ENCODE measurements around the gene AP3D1.

Gene AP3D1

DNA sequence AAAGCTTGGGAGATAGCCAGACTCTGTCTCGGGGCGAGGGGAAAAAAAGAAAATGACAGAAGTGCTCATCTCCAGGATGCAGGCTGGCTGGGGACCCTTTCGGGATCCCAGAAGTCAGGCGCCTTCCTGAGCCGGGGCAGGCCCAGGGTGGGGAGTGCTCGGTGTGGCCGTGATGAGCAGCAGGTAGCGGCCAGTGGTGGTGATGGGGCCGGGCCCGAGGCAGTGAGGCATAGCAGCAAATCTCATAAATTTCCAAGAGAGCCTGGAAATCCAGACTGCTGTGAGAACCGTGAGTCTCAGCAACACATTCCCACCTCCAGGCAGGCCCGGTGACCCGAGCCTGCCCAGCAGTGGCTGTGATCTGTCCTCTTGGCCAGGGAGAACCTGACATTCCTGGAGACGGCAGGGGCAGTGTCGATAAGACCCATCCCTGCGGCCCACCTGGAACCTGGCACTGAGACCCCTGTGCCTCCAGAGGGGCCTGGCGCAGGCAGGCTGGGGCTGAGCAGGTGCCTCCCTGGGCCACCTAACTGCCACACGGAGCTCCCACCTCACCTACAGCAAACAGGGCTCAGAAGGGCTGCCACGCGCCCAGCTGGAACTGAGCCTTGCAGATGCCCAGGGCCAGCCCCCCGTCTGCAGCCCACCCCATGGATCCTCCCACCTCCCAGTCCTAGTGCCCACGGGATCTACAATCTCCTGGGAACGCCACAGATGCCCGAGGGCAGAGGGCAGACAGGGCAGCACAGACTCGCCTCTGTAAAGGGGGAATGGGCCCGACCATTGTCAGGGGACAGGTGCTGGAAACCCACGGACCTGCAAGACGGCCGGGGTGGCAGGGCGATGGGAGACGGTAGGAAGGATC is 31.2 kb downstream of the AP3D1 start:
- intact Hi-C loops (cut with micrococcal nuclease): no loop called here
- H3K4me1 Mint-ChIP-seq (ENCODE audit: low read depth): no peaks in the 10 kb centered on the region
- no peaks in the 10 kb centered on the region for H3K9me3 Mint-ChIP-seq
- H3K36me3 Mint-ChIP-seq (ENCODE audit: low read depth): peaks cover 100% of the 10 kb centered on the region
- H3K27ac Mint-ChIP-seq: no peak overlapping the region
- no peak overlapping the region for H3K4me3 Mint-ChIP-seq
- H3K27me3 Mint-ChIP-seq: no peaks in the 10 kb centered on the region

DNA sequence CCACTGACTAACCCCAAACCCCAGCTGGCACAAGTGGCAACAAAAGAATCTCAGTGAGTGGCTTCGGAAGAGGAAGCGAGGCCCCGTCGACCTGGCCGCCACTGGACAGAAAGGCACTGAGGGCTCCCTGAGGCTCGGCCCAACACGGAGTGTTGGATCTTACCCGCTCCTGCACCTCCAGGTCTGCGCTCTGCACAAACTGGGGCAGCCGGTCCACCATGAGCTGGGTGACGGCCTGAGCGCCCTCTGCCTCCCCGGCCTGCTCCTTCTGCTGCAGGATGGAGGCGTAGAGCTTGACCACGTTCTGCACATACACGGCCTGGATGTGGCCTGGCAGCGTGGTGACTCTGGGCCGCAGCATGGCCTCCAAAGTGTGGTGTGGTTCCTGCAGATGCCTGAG is 32.9 kb downstream of the AP3D1 start:
- Mint-ChIP-seq H3K9me3 (no peaks in the 10 kb centered on the region), H3K27ac (no peak overlapping the region), H3K4me1 (ENCODE audit: low read depth) (no peaks in the 10 kb centered on the region), H3K36me3 (ENCODE audit: low read depth) (peaks cover 100% of the 10 kb centered on the region), H3K4me3 (no peak overlapping the region), H3K27me3 (no peaks in the 10 kb centered on the region)
- intact Hi-C loops (cut with micrococcal nuclease): no loop called here

DNA sequence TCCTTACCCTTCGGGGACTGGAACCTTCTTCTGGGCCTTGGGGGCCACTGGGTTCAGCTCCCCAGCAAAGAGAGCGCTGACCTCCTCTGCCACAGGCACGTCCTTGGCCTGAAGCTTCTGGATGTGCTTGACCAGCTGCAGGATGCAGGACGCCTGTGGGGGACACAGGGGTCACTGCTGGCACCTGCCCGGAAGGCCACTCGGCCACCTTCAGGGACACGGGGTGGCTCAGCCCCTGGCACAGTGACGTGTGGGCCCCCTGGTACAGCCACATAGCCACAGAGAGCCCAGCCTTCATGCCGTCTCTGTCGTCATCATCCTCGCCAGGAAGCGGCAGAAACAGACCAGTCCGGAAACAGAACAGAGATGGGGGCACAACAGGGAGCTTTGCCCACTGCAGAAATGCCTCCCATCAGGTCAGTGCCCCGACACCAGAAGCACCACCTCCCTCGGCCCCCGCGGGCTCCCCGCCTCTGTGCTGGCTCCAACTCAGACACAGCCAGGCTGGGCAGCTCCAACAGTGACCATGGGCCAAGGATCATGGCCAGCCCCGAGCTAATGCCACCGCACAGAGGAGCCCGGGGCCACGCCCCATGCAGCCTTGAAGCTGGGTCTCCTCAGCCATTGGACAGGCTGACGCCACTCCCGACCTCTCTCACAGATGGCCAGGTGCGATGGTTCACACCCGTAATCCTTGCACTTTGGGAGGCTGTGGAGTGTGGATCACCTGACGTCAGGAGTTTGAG is 34.0 kb downstream of the AP3D1 start:
- no peaks in the 10 kb centered on the region for H3K4me1 Mint-ChIP-seq (ENCODE audit: low read depth)
- H3K9me3 Mint-ChIP-seq: no peaks in the 10 kb centered on the region
- H3K27ac Mint-ChIP-seq: no peak overlapping the region
- intact Hi-C loops (cut with micrococcal nuclease): no loop called here
- H3K27me3 Mint-ChIP-seq: no peaks in the 10 kb centered on the region
- H3K36me3 Mint-ChIP-seq (ENCODE audit: low read depth): peaks cover 100% of the 10 kb centered on the region
- H3K4me3 Mint-ChIP-seq: no peak overlapping the region

DNA sequence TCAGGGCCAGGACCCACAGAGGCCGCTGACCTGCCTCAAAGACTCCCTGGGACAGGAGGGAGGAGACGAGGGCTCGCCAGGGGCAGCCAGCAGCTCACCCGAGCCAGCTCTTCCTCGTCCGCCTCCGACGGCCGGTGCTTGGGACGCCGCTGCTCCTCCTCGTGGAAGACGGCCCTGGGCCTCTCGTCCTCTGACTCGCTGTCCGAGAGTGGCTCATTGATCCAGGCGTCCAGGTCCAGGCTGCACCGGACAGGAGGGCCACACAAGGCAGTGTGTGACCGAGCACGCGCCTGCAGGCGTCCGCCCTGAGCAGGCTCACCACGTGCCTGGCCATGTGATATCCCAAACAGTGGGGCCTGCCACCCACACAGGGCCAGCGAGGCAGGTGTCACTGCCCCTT is 34.9 kb downstream of the AP3D1 start:
- no peak overlapping the region for H3K27ac Mint-ChIP-seq
- H3K4me1 Mint-ChIP-seq (ENCODE audit: low read depth): no peaks in the 10 kb centered on the region
- peaks cover 100% of the 10 kb centered on the region for H3K36me3 Mint-ChIP-seq (ENCODE audit: low read depth)
- H3K27me3 Mint-ChIP-seq: no peaks in the 10 kb centered on the region
- intact Hi-C loops (cut with micrococcal nuclease): no loop called here
- no peaks in the 10 kb centered on the region for H3K9me3 Mint-ChIP-seq
- H3K4me3 Mint-ChIP-seq: no peak overlapping the region

DNA sequence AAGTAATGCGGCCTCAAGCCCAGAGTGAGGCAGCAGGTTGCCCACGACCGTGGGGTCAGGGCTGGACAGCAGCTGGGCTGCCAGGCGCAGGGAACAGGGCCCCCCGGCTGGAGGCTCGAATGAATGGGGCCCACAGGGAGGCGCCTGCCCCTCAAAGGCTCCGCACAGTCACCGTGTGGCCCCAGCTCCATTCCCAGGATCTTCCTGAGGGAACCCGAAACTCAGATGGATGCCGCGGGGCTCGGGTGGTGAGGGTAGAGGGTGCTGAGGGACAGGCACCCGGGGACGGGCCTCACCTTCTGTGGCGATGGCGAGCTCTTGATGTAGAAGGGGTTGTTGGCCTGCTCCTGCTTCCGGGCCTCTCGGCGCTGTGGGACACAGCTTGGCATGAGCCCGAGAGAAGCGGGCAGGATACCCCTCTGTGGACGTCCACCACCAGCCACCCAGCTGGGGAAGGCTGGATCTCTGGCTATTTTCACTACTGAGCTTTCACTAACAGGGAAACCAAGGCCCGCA is 35.4 kb downstream of the AP3D1 start:
- H3K9me3 Mint-ChIP-seq: no peaks in the 10 kb centered on the region

DNA sequence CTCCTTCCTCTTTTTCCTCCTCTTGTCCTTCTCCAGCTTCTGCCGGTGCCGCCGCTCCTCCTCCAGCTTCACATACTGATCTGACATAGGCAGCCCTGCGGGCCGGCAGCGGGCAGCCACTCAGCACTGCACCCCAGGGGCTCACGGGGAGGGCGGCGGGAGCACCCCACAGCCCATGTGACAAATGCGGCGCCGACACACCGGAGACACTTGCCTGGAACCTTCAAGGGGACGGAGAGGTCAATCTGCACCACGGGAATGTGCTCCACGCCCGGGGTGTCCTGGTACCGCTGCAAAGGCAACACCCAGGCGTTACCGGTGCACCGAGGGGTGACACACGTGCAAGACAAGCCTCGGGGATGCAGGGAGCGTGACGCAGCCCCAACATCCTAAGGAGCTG is 36.0 kb downstream of the AP3D1 start:
- no peak overlapping the region for H3K4me3 Mint-ChIP-seq
- H3K27ac Mint-ChIP-seq: no peak overlapping the region
- intact Hi-C loops (cut with micrococcal nuclease): no loop called here
- H3K9me3 Mint-ChIP-seq: no peaks in the 10 kb centered on the region
- H3K27me3 Mint-ChIP-seq: no peaks in the 10 kb centered on the region
- peaks cover 100% of the 10 kb centered on the region for H3K36me3 Mint-ChIP-seq (ENCODE audit: low read depth)
- no peaks in the 10 kb centered on the region for H3K4me1 Mint-ChIP-seq (ENCODE audit: low read depth)

More for the DNA sequence above, 35.4 kb downstream of the AP3D1 start:
- Mint-ChIP-seq H3K4me1 (ENCODE audit: low read depth) (no peaks in the 10 kb centered on the region), H3K27ac (no peak overlapping the region), H3K4me3 (no peak overlapping the region), H3K36me3 (ENCODE audit: low read depth) (peaks cover 100% of the 10 kb centered on the region), H3K27me3 (no peaks in the 10 kb centered on the region)
- intact Hi-C loops (cut with micrococcal nuclease): no loop called here

DNA sequence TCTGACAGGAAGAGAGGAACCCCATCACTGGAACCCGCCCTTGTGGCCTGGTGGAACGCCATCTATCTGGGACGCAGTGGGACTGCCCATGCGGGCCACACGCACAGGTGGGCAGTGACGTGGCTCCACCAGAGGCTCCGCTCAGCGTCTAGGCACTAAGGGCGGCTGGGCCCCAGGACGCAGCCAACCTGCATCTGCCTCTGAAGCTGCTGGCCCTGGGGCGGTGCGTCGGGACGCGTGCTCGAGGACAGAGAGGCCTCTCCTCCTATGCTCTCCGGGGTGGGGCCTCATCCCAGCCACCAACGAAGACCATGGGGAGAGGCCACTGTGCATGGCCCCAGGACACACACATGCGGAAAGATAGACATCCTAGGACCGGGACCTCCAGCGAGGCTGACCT is 36.5 kb downstream of the AP3D1 start:
- H3K9me3 Mint-ChIP-seq: no peaks in the 10 kb centered on the region
- H3K4me3 Mint-ChIP-seq: no peak overlapping the region
- no peak overlapping the region for H3K27ac Mint-ChIP-seq
- H3K27me3 Mint-ChIP-seq: no peaks in the 10 kb centered on the region
- no peaks in the 10 kb centered on the region for H3K4me1 Mint-ChIP-seq (ENCODE audit: low read depth)
- intact Hi-C loops (cut with micrococcal nuclease): no loop called here
- H3K36me3 Mint-ChIP-seq (ENCODE audit: low read depth): peaks cover 100% of the 10 kb centered on the region

DNA sequence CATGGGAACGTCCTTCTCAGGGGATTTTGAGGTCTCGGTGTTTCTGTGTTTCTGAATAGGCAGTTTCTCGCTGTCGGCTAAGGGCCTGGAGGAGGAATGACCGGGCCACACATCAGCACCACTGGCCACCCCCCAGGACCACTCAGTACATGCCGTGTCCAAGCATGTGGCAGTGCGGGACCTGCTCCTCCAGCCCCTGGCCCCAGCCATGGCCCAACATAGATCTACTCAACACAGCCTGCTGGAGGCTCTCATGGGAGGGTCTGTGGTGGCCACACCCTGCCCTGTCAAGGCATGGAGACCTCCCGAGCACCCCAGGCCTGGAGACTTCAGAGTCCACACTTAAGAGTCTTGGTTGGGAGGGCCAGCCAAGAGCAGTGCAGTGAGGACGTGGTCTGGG is 37.1 kb downstream of the AP3D1 start:
- intact Hi-C loops (cut with micrococcal nuclease): no loop called here
- no peaks in the 10 kb centered on the region for H3K4me1 Mint-ChIP-seq (ENCODE audit: low read depth)
- no peak overlapping the region for H3K4me3 Mint-ChIP-seq
- H3K27ac Mint-ChIP-seq: no peak overlapping the region
- no peaks in the 10 kb centered on the region for H3K9me3 Mint-ChIP-seq
- no peaks in the 10 kb centered on the region for H3K27me3 Mint-ChIP-seq
- peaks cover 100% of the 10 kb centered on the region for H3K36me3 Mint-ChIP-seq (ENCODE audit: low read depth)

DNA sequence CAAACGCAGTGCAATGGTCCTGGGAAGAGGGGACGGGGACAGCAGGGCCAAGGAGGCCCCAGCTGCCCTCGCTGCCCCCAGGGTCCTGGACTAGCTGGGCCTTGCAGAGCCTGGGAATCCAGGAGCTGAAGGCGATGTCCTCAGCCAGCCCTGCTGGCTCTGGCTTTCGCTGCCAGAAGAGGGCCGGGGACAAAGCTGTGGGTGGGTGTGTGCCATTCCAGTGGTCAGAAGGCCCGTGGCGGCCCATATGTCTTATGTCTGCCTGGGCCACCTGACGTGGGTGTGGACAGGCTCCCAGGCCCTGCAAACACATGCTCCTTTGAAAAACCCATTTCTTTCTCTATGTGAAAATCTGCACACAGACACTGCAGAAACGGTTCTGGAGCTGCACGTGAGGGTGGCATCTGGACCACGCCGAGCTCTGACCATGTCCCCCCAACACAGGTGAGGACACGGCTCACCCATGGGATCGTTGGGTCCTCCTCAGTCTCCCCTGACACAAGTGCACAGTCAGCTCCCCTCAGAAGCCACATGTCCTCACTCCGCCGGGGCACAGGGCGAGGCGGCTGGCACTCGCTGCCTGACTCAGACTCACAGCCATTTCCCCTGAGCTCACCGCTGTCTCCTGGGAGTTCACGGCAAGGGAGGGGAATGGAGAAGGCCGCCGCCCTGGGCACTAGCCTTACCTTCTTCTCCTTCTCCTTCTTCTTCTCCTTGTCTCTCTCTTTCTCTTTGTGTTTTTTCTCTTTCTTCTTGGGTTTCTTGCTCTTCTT is 37.7 kb downstream of the AP3D1 start:
- Mint-ChIP-seq H3K9me3 (no peaks in the 10 kb centered on the region), H3K36me3 (ENCODE audit: low read depth) (peaks cover 100% of the 10 kb centered on the region), H3K4me1 (ENCODE audit: low read depth) (no peaks in the 10 kb centered on the region), H3K27ac (no peak overlapping the region), H3K4me3 (no peak overlapping the region), H3K27me3 (no peaks in the 10 kb centered on the region)
- intact Hi-C loops (cut with micrococcal nuclease): no loop called here

DNA sequence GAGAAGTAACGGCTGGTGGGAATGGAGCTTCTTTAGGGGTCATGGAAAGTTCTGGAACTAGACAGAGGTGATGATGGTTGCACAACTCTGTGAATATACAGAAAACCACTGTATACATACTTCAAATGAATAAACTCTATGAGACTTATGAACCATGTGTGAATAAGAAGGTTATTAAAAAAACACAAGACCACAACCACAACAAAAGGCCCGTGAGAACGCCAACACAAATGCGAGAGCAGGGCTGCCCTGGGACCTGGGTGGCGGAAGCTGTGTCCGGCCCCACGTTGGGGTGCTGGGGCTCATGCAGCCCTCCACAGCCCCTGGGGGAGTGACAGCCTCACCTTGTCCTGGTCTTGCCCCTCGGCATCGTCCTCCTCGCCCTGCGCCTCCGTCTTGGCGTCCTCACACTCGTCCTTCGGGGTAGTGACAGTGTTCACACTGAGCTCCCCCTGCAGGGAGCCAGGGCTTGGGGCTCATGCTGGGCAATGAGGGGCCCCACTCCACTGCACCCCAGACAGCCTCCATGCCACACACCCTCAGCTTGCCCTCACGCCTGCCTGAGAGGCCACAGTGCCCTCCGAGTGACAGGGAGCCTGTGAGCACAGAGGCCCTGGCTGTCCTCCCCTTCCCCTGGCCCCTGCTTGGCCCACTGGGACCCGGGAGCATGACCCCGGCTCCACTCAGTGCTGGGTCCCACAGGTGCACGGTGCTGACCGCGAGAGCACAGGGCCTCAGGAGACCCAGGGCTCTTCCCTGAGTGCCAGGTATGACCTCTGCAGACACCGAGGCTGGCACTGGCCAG is 38.6 kb downstream of the AP3D1 start:
- Mint-ChIP-seq H3K27me3 (no peaks in the 10 kb centered on the region), H3K4me3 (no peak overlapping the region), H3K4me1 (ENCODE audit: low read depth) (no peaks in the 10 kb centered on the region), H3K9me3 (no peaks in the 10 kb centered on the region), H3K27ac (no peak overlapping the region), H3K36me3 (ENCODE audit: low read depth) (peaks cover 100% of the 10 kb centered on the region)
- intact Hi-C loops (cut with micrococcal nuclease): no loop called here

DNA sequence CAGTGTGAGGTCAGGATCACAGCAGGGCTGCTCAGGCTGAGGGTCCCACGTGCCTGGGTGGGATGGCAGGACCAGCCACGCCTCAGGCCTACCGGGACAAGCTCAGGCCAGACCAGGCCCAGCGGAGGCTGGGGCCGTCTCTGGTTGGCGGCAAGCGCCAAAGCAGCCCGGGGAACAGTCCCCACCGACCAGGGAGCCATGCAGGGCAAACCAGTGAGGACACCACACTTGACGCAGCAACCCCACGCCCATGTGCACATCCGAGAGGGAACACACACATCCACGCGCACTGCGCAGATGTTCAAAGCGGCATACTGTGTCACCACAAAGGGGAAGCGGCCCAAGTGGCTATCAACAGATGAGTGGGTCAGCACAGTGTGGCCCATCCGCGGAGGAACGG is 39.5 kb downstream of the AP3D1 start:
- no peak overlapping the region for H3K27ac Mint-ChIP-seq
- peaks cover 100% of the 10 kb centered on the region for H3K36me3 Mint-ChIP-seq (ENCODE audit: low read depth)
- peaks cover 2% of the 10 kb centered on the region for H3K9me3 Mint-ChIP-seq
- H3K4me3 Mint-ChIP-seq: no peak overlapping the region
- intact Hi-C loops (cut with micrococcal nuclease): no loop called here
- no peaks in the 10 kb centered on the region for H3K4me1 Mint-ChIP-seq (ENCODE audit: low read depth)
- no peaks in the 10 kb centered on the region for H3K27me3 Mint-ChIP-seq

DNA sequence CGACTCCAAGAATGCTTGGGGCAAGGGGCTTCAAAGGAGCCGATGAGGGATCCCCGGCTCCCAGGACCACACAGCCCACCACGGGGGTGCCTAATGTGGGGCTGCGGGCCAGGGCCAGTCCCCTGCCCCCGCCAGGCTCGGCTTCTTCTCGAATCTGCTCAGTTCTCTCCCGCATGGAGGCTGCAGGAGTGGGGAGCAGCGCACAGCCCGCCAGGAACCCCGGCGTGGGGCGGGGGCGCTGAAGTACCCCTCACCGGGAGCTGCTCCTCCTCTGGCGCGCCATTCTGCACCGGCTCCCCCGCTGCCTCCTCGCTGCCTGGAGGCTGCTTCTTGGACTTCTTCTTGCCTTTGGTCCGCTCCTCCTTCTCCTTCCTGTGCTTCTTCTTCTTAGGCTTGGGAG is 39.9 kb downstream of the AP3D1 start:
- Mint-ChIP-seq H3K9me3 (peaks cover 7% of the 10 kb centered on the region), H3K4me1 (ENCODE audit: low read depth) (no peaks in the 10 kb centered on the region), H3K4me3 (no peak overlapping the region), H3K36me3 (ENCODE audit: low read depth) (peaks cover 100% of the 10 kb centered on the region), H3K27ac (no peak overlapping the region), H3K27me3 (no peaks in the 10 kb centered on the region)
- intact Hi-C loops (cut with micrococcal nuclease): no loop called here

DNA sequence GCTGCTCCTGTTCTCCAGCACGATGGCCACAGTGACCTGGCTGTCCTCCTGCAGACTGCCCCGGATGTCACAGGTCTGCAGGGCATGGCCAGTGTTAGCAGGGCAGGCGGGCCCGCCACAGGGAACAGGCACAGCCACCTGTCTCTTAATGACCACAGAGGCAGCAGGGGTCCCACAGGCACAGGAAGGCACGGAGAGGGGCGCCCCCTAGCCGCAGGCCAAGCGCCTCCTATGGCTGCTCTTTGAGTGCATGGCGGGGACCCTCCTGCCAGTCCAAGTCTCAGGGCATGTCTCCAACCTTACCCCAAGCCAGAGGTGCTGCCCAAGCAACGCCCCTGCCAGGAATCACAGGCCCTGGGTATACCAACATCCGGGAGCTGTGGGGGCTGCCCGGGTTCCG is 40.5 kb downstream of the AP3D1 start:
- Mint-ChIP-seq H3K27ac (no peak overlapping the region), H3K36me3 (ENCODE audit: low read depth) (peaks cover 100% of the 10 kb centered on the region), H3K4me1 (ENCODE audit: low read depth) (no peaks in the 10 kb centered on the region), H3K27me3 (no peaks in the 10 kb centered on the region), H3K9me3 (peaks cover 10% of the 10 kb centered on the region), H3K4me3 (no peak overlapping the region)
- intact Hi-C loops (cut with micrococcal nuclease): no loop called here

All from dendritic cell treated with granulocyte-macrophage colony-stimulating factor and Interleukin-4, amounts not matched to agents 40 ng/mL and 50 ng/mL, for 4 days (primary cell).